22Rv1 (cell line): ENCODE data around the gene EVI5.

Source experiments
- H3K27ac ChIP-seq: fragments of 450-650 bp; 2 replicates; pipeline ENCODE4 v1.5.1; 2017
- ZFX ChIP-seq: fragments of 450-650 bp; IDR thresholded peaks from 2 replicates; pipeline ENCODE4 v1.6.1; 2017; ENCODE audit warnings: antibody characterized with exemption, borderline replicate concordance
- TF ChIP-seq, protein P1 (sequence below): fragments of 450-650 bp; IDR thresholded peaks from 2 replicates; pipeline ENCODE4 v1.5.1; 2017; ENCODE audit warnings: mild to moderate bottlenecking

Gene EVI5

DNA sequence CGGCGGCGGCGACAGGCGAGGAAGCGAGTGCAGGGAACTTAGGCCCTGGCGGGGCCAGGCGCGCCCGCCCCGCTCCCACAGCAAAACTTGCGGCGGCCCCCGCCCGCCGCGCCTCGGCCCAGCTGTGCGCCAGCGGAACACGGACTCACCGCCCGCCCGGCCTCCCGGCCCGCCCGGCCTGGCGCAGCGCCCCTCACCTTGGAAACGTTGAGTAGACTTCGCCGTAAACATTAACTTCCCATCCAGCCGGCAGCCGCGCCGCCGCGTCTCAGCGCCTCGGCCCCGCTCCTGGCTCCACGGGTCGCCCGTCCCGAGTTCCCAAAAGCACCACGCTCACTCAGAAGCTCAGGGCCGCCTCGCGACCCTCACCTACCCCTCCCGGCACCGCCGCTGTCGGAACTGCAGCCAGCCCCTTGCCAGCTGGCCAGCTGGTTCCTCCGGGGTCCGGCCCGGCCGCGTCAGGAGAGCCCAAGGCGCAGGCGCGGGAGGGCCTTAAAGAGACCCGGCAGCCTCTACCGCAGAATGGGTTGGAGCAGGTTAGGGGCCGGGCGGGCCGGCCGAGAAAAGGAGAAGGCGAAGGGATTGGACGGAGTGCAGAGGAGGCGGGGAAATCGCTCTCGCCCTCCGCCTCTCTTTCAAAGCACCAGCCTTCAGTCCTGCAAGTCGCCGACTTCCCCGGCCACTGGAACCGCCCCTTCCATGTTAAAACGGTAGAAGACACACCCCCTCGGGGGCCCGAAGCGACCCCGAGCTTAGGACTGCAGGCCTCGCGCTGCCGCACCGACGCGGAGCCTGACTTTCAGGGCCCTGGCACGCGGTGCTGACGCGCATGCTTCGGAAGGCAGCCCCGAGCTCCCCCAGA, at the start of gene EVI5:
Gene EVI5 (minus strand): TSS at position 470 of the 862 bp plus-strand sequence. CDS start 48,562 bp downstream, outside the sequence.
- TF ChIP-seq, protein P1, sequence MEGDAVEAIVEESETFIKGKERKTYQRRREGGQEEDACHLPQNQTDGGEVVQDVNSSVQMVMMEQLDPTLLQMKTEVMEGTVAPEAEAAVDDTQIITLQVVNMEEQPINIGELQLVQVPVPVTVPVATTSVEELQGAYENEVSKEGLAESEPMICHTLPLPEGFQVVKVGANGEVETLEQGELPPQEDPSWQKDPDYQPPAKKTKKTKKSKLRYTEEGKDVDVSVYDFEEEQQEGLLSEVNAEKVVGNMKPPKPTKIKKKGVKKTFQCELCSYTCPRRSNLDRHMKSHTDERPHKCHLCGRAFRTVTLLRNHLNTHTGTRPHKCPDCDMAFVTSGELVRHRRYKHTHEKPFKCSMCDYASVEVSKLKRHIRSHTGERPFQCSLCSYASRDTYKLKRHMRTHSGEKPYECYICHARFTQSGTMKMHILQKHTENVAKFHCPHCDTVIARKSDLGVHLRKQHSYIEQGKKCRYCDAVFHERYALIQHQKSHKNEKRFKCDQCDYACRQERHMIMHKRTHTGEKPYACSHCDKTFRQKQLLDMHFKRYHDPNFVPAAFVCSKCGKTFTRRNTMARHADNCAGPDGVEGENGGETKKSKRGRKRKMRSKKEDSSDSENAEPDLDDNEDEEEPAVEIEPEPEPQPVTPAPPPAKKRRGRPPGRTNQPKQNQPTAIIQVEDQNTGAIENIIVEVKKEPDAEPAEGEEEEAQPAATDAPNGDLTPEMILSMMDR: no peak
- TF ChIP-seq ZFX: no peak
- peak within 1 kb of the TSS; percentile 86 for H3K27ac ChIP-seq

DNA sequence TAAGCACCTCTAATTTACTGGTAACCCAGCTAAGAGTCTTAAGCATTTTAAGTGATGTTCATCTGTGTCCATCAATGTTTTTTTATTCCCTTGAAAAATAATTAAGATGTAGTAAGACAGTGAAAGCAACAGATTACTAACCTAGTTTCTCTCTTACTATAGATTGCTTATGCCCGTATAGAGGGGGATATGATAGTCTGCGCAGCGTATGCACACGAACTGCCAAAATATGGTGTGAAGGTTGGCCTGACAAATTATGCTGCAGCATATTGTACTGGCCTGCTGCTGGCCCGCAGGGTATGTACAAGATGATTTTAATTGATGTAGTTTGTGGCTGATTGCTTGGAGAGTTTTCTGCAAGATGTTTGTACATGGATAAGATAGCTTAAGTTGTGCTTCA, 49.7 kb upstream of the EVI5 start:
- no peak overlapping the region for H3K27ac ChIP-seq
- TF ChIP-seq ZFX: no peak
- TF ChIP-seq, protein P1: no peak

DNA sequence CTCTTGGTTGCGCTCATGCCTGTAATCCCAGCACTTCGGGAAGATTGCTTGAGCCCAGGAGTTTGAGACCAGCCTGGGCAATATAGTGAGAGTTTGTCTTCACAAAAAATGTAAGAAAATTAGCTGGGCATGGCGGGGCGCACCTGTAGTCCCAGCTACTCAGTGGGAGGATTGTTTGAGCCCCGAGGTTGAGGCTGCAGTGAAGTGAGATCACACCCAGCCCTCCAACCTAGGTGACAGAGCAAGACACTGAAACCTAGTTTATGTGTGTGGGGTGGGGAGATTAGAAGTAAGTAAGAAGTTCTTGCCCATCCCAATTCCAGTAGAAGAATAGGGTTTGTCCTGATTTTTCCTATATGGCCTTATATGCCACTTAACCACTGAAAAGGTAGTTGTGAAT, 48.9 kb upstream of the EVI5 start:
- no peak for TF ChIP-seq ZFX
- TF ChIP-seq, protein P1: no peak
- H3K27ac ChIP-seq: peak overlapping the region; percentile 77; the same call in 1 of the 2 replicates

DNA sequence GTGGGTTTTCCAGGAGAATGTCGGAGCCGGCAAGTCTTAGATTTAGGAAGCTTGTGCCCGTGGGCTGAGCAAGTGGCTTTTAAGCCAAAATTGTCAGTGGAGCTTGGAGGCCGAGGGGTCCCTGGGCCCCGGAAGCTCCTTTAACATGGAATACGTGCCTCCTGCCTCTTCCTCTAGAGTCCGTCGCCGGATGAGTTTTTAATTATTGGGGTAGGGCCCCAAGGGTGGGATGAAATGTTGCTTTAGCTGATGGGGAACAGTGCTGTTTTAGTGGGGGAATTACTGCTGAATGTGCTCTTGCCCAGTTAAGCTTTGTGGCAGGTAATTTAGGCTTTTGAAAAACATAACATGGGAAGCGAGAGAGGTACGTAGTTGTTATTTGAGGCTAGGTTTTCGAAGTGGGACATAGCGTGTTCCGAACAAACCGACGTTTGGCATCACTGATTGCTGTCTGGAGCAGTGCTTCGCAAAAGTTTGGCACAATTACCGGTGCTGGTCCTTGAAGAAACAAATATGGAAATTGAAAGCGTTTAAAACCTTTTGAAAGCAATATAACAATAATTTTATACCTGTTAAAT, 47.7 kb upstream of the EVI5 start:
- TF ChIP-seq, protein P1: no peak
- no peak for TF ChIP-seq ZFX
- H3K27ac ChIP-seq: peak overlapping the region; percentile 77

DNA sequence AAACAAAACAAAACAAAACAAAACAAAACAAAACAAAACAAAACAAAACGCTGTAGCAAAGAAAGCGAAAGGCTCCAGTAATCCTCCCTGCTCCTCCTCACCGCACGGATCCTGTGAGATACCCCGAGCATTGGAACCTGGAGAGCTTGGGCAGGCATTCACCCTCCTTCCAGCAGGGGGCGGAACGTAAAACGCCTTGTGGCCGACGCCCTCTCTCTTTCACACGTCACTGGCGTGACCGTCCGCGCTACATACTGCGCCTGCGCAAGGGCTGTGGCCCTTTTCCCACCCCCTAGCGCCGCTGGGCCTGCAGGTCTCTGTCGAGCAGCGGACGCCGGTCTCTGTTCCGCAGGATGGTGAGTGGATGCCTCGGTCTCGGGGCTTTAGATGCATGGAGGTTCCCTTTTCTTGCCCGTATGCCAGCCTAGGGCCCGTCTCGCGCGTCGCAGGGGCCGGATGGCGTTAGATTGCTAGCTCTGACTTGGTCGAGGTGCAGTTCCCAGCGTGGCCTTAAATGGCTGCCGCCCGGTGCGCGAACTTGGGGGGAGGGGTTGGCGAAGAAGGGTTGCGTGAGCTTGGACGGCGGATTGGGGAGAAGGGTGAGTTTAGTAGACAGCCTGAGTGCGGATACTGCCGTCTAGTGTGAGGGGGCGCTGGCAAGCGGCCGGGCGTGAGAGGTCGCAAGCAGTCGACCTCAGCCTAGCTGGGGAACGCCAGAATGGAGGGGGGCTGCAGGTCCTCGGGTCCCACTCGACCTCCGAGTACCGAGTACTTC, 47.0 kb upstream of the EVI5 start, which contains the start of gene RPL5:
Gene RPL5 (plus strand): TSS at position 279 of the 775 bp plus-strand sequence. CDS start 75 bp downstream, at position 354.
- TF ChIP-seq, protein P1: peak; percentile 95
- no peak for TF ChIP-seq ZFX
- H3K27ac ChIP-seq: peak within 1 kb of the TSS; percentile 77

DNA sequence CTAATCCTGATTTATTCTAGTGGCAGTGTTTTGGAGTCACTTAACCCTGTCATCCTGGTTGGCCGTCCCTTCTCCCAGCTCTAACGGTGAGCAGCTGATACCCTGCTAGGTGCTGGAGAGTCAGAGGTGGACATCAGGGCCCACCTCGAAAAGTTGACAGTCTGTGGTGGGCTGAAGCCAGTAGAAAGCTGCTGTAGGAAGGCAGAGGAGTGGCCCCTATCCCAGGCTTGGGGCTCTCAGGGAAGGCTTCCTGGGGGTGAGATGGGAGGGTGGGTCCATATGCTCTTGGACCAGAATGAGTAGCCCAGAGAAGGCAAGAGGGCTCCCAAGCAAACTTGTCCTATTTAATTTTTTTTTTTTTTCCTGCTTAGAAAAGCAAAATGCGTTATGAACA, 46.5 kb upstream of the EVI5 start:
- peak overlapping the region; percentile 77; the same call in 1 of the 2 replicates for H3K27ac ChIP-seq
- TF ChIP-seq ZFX: no peak
- TF ChIP-seq, protein P1: no peak
